Liver (tissue), 3 donors: ENCODE measurements around the gene TMEM132E.

ENCODE experiments used
- EGR1 ChIP-seq, 2 donors: IDR thresholded peaks; 2 replicates each; pipeline ENCODE4 v1.6.1; 2016 to 2018; ENCODE audit warnings: antibody characterized with exemption in 2 of 2, low read depth in 2 of 2
- FOXA1 ChIP-seq: IDR thresholded peaks from 2 replicates; pipeline ENCODE4 v1.6.1; 2016; ENCODE audit warnings: antibody characterized with exemption
- GABPA ChIP-seq, 2 donors: IDR thresholded peaks in 1 of 2; conservative IDR thresholded peaks in 1 of 2; 2 replicates each; pipeline ENCODE4 v1.6.1; 2016; ENCODE audit warnings: antibody characterized with exemption in 2 of 2, mild to moderate bottlenecking in 1 of 2, moderate library complexity in 1 of 2
- JUND ChIP-seq, 2 donors: IDR thresholded peaks; 2 replicates each; pipeline ENCODE4 v1.6.1; 2016; ENCODE audit warnings: antibody characterized with exemption in 2 of 2
- NR2F2 ChIP-seq: IDR thresholded peaks from 2 replicates; pipeline ENCODE4 v1.6.1; 2016; ENCODE audit warnings: antibody characterized with exemption
- RAD21 ChIP-seq, 2 donors: IDR thresholded peaks; 2 replicates each; pipeline ENCODE4 v1.6.1; 2016; ENCODE audit warnings: antibody characterized with exemption in 2 of 2, mild to moderate bottlenecking in 2 of 2
- REST ChIP-seq: IDR thresholded peaks from 2 replicates; pipeline ENCODE4 v1.6.1; 2016; ENCODE audit warnings: antibody characterized with exemption, mild to moderate bottlenecking
- RXRA ChIP-seq, 2 donors: IDR thresholded peaks; 2 replicates each; pipeline ENCODE4 v1.6.1; 2017 to 2018; ENCODE audit warnings: antibody characterized with exemption in 2 of 2, mild to moderate bottlenecking in 1 of 2
- YY1 ChIP-seq: IDR thresholded peaks from 2 replicates; pipeline ENCODE4 v1.6.1; 2016; ENCODE audit warnings: antibody characterized with exemption, mild to moderate bottlenecking
- TF ChIP-seq, protein P1 (sequence below): fragments of 150-350 bp; IDR thresholded peaks from 2 replicates; pipeline ENCODE4 v1.5.1; 2017; ENCODE audit warnings: improper control_type of control experiment, low read depth, low read length; ENCODE audit not compliant: missing input control
- TF ChIP-seq, protein P2 (sequence below): IDR thresholded peaks from 2 replicates; pipeline ENCODE4 v1.6.1; 2016; ENCODE audit warnings: antibody characterized with exemption
- donor health status: healthy.
- donor health status: healthy.

GRCh38 chr17:34530918-34531317, 48.5 kb upstream of the TMEM132E start:
- TF ChIP-seq, protein P1, sequence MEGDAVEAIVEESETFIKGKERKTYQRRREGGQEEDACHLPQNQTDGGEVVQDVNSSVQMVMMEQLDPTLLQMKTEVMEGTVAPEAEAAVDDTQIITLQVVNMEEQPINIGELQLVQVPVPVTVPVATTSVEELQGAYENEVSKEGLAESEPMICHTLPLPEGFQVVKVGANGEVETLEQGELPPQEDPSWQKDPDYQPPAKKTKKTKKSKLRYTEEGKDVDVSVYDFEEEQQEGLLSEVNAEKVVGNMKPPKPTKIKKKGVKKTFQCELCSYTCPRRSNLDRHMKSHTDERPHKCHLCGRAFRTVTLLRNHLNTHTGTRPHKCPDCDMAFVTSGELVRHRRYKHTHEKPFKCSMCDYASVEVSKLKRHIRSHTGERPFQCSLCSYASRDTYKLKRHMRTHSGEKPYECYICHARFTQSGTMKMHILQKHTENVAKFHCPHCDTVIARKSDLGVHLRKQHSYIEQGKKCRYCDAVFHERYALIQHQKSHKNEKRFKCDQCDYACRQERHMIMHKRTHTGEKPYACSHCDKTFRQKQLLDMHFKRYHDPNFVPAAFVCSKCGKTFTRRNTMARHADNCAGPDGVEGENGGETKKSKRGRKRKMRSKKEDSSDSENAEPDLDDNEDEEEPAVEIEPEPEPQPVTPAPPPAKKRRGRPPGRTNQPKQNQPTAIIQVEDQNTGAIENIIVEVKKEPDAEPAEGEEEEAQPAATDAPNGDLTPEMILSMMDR: no peak
- no peak for TF ChIP-seq RAD21 (IDR thresholded peaks at IDR 0.05)
- no peak for TF ChIP-seq REST
- TF ChIP-seq, protein P2, sequence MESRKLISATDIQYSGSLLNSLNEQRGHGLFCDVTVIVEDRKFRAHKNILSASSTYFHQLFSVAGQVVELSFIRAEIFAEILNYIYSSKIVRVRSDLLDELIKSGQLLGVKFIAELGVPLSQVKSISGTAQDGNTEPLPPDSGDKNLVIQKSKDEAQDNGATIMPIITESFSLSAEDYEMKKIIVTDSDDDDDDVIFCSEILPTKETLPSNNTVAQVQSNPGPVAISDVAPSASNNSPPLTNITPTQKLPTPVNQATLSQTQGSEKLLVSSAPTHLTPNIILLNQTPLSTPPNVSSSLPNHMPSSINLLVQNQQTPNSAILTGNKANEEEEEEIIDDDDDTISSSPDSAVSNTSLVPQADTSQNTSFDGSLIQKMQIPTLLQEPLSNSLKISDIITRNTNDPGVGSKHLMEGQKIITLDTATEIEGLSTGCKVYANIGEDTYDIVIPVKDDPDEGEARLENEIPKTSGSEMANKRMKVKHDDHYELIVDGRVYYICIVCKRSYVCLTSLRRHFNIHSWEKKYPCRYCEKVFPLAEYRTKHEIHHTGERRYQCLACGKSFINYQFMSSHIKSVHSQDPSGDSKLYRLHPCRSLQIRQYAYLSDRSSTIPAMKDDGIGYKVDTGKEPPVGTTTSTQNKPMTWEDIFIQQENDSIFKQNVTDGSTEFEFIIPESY: no peak
- no peak for TF ChIP-seq JUND (IDR thresholded peaks at IDR 0.05)
- TF ChIP-seq EGR1 (IDR thresholded peaks at IDR 0.05; ENCODE audit: low read depth in 2 of 2): no peak
- no peak for TF ChIP-seq GABPA (IDR thresholded peaks at IDR 0.05 in 1 of 2, conservative IDR thresholded peaks at IDR 0.05 in 1 of 2)
- no peak for TF ChIP-seq RXRA (IDR thresholded peaks at IDR 0.05)
- no peak for TF ChIP-seq YY1
- peak; percentile 84 for TF ChIP-seq NR2F2
- TF ChIP-seq FOXA1: no peak
